ENCODE measurements around the gene TENM4.

Gene TENM4

GRCh38 chr11:78946945-78947902 is 493.6 kb downstream of the TENM4 start:
- TF ChIP-seq REST (IDR thresholded peaks at IDR 0.05; ENCODE audit: low read depth) (no peak), EGR1 (IDR thresholded peaks at IDR 0.05) (no peak), RAD21 (IDR thresholded peaks at IDR 0.05; ENCODE audit: low read depth) (no peak), EP300 (IDR thresholded peaks at IDR 0.05; ENCODE audit: borderline replicate concordance) (no peak), MAX (IDR thresholded peaks at IDR 0.05) (no peak), NFIC (IDR thresholded peaks at IDR 0.05) (no peak), USF1 (IDR thresholded peaks at IDR 0.05) (no peak), YY1 (IDR thresholded peaks at IDR 0.05; ENCODE audit: low read depth) (no peak), CEBPB (IDR thresholded peaks at IDR 0.05) (no peak), TAF1 (IDR thresholded peaks at IDR 0.05; ENCODE audit: low read depth) (no peak), TCF12 (IDR thresholded peaks at IDR 0.05; ENCODE audit: low read depth) (no peak), FOXM1 (IDR thresholded peaks at IDR 0.05; ENCODE audit: borderline replicate concordance, low read depth) (no peak), TEAD4 (IDR thresholded peaks at IDR 0.05) (no peak), CREB1 (IDR thresholded peaks at IDR 0.05; ENCODE audit: low read depth) (no peak), ZBTB7A (IDR thresholded peaks at IDR 0.05; ENCODE audit: low read depth) (no peak)

- no peak for TF ChIP-seq USF1 (IDR thresholded peaks at IDR 0.05)
- TF ChIP-seq REST (IDR thresholded peaks at IDR 0.05; ENCODE audit: low read depth): no peak
- TF ChIP-seq EP300 (IDR thresholded peaks at IDR 0.05; ENCODE audit: borderline replicate concordance): no peak
- no peak for TF ChIP-seq EGR1 (IDR thresholded peaks at IDR 0.05)
- no peak for TF ChIP-seq NFIC (IDR thresholded peaks at IDR 0.05)
- no peak for TF ChIP-seq RAD21 (IDR thresholded peaks at IDR 0.05; ENCODE audit: low read depth)
- TF ChIP-seq TEAD4 (IDR thresholded peaks at IDR 0.05): no peak
- TF ChIP-seq CEBPB (IDR thresholded peaks at IDR 0.05): no peak
- no peak for TF ChIP-seq ZBTB7A (IDR thresholded peaks at IDR 0.05; ENCODE audit: low read depth)
- TF ChIP-seq TAF1 (IDR thresholded peaks at IDR 0.05; ENCODE audit: low read depth): no peak
- TF ChIP-seq TCF12 (IDR thresholded peaks at IDR 0.05; ENCODE audit: low read depth): no peak
These were observed 497.0 kb downstream of the TENM4 start for GRCh38 chr11:78943841-78944240.

GRCh38 chr11:78943154-78943553 is 497.7 kb downstream of the TENM4 start:
- TF ChIP-seq RAD21 (IDR thresholded peaks at IDR 0.05; ENCODE audit: low read depth): no peak
- no peak for TF ChIP-seq CEBPB (IDR thresholded peaks at IDR 0.05)
- no peak for TF ChIP-seq USF1 (IDR thresholded peaks at IDR 0.05)
- TF ChIP-seq MAX (IDR thresholded peaks at IDR 0.05): no peak
- no peak for TF ChIP-seq YY1 (IDR thresholded peaks at IDR 0.05; ENCODE audit: low read depth)
- no peak for TF ChIP-seq EP300 (IDR thresholded peaks at IDR 0.05; ENCODE audit: borderline replicate concordance)
- TF ChIP-seq TAF1 (IDR thresholded peaks at IDR 0.05; ENCODE audit: low read depth): no peak
- no peak for TF ChIP-seq CREB1 (IDR thresholded peaks at IDR 0.05; ENCODE audit: low read depth)
- TF ChIP-seq FOXM1 (IDR thresholded peaks at IDR 0.05; ENCODE audit: borderline replicate concordance, low read depth): no peak
- TF ChIP-seq ZBTB7A (IDR thresholded peaks at IDR 0.05; ENCODE audit: low read depth): no peak
- TF ChIP-seq NFIC (IDR thresholded peaks at IDR 0.05): no peak
- no peak for TF ChIP-seq TEAD4 (IDR thresholded peaks at IDR 0.05)
- TF ChIP-seq TCF12 (IDR thresholded peaks at IDR 0.05; ENCODE audit: low read depth): no peak
- no peak for TF ChIP-seq EGR1 (IDR thresholded peaks at IDR 0.05)
- no peak for TF ChIP-seq REST (IDR thresholded peaks at IDR 0.05; ENCODE audit: low read depth)

All from Ishikawa (cell line).